GM19395 (cell line): Measurements from ENCODE around the gene MPI.
A peak's percentile ranks its signal among the peaks of the same experiment; 100 is the strongest.
"Not testable (repeated sequence)": the region's sequence is repeated elsewhere in the genome, so short reads cannot be mapped to it uniquely, and the experiment has no call there.

Source experiments
- ATAC-seq: cut with Tn5 transposase; IDR thresholded peaks from one replicate; pipeline ENCODE4 v1.9.1; 2021; ENCODE audit warnings: mild to moderate bottlenecking, moderate library complexity; ENCODE audit not compliant: unreplicated experiment

The MPI gene

DNA sequence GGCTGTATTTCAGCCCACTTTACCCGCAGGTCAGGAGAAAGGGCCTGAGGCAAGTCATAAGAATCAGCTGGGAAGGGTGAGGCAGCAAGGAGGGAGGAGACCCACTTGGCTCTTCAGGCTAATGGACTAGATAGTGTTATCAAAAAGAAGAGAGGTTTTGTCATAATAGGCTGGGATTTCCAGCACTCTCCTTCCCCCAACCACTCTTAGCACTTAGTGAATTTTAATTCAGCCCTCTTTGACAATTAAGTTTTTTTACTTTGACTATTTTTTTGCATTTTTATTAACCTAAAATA lies 771 bp downstream of the MPI start:
- no peak for ATAC-seq

DNA sequence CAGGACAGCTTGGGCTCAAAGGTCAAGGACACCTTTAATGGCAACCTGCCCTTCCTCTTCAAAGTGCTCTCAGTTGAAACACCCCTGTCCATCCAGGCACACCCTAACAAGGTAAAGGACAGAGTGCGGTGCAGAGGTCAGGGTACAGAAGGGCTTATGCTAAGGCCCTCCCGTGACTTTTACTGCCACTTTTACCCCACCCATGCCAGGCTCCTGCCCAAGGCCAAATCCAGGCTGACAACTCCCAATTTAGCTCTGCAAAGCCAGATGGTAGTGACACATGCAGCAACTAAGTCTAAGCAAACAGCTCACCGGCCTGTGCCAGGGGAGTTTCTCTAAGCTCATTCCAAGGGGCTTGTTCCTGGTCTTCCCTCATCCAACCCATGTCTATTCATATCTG lies 1.6 kb downstream of the MPI start:
- no peak for ATAC-seq

DNA sequence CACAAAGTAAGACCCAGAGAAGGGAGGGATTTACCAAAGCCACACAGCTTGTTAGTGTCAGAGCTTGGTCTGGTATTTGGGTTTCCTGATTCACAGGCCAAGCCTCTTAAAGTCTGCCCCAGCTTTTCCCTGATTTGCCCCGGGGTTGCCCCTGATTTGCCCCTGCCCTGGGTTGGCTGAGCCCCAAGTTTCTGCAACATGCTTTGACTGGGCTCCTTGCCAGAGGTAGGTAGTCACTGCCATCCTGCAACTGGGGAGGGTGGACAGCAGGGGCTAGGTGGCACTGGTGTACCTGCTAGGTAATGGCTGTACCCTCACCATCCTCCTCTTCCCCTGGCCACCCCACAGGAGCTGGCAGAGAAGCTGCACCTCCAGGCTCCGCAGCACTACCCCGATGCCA lies 2.5 kb downstream of the MPI start:
- ATAC-seq = no peak

DNA sequence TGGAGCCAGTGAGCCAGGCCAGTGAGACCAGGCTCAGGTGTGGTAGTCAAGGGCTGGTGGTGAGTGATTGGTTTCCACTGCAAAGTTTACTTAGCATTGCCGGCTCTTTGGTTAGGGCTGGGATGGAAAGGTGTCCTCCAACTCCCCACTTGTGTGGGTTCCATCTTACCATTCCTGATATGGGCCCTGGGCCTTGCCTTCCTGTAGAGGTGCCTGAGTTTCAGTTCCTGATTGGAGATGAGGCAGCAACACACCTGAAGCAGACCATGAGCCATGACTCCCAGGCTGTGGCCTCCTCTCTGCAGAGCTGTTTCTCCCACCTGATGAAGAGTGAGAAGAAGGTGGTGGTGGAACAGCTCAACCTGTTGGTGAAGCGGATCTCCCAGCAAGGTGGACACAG lies 3.1 kb downstream of the MPI start:
- ATAC-seq = no peak

DNA sequence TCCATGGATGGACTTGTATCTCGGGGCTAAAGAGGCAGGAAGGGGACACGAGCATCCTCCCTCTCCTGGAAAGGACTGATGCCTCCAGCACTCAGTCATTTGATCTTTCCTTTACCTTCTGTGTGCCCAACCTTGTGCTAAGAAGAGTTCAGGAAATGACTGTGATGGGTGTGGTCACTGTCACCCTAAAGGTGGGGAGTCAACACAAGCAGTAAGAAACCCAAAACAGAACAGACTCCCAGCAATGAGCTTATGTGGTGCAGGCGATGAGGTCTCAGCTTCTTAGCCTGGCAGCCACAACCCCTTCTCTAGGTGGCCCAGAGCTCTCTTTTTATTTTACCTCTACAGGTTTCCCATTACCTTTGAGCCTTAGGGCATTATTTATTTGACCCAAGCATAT lies 3.8 kb downstream of the MPI start:
- no peak for ATAC-seq

DNA sequence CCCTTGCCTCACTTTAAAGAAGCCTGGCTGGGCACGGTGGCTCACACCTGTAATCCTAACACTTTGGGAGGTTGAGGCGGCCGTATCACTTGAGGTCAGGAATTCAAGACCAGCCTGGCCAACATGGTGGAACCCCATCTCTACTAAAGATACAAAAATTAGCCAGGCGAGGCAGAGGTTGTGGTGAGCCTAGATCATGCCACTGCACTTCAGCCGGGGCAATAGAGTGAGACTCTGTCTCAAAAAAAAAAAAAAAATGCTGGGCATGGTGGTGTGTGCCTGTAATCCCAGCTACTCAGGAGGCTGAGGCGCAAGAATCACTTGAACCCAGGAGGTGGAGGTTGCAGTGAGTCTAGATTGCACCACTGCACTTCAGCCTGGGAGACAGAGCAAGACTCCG lies 4.5 kb downstream of the MPI start:
- not testable (repeated sequence) for ATAC-seq

DNA sequence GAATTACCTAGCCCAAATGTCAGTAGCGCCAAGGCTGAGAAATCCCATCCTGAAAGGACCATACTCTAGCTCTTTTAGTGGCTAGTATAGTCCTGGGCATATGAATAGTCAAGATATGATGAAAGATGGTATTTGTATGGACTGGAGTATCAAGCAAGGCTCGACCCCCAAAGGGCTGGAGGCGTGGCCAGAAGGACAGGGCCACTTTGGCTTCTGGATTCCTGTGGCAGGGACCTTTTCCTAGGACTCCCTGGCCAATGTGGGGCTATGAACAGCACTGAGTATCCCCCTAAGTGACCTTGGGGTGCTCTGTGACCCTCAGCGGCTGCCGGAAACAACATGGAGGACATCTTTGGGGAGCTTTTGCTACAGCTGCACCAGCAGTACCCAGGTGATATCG lies 6.0 kb downstream of the MPI start:
- ATAC-seq = no peak

DNA sequence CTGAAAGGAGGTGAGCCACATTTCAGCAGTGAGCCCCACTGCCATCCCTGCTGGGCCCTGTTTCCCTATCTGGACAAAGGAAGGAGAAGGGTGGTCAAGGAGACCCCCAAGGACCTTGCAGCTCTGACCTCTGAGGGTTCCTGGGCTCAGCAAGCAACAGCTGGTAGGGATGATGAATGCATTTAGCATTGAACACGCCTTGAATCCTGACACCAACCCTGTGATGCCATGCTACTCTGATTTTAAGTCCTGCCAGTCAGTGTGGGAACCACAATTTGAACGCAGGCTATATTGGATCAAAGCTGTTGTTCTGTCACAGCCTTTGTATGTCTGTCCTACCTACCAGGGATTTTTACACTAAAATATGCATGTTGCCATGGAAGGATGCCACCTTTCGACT lies 6.5 kb downstream of the MPI start:
- ATAC-seq = no peak

DNA sequence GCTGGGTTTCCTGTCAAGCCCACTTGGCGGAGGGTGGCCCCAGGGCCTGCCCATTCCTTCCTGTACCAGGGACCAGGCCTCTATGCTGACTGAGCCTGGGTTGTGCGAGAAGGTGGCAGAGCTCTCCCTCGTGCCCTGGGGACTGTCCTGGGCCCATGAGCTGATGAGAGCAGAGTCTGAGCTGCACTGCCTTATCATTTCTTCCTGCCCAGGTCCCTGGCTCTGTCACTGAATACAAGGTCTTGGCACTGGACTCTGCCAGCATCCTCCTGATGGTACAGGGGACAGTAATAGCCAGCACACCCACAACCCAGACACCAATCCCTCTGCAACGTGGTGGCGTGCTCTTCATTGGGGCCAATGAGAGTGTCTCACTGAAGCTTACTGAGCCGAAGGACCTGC lies 7.5 kb downstream of the MPI start:
- no peak for ATAC-seq

DNA sequence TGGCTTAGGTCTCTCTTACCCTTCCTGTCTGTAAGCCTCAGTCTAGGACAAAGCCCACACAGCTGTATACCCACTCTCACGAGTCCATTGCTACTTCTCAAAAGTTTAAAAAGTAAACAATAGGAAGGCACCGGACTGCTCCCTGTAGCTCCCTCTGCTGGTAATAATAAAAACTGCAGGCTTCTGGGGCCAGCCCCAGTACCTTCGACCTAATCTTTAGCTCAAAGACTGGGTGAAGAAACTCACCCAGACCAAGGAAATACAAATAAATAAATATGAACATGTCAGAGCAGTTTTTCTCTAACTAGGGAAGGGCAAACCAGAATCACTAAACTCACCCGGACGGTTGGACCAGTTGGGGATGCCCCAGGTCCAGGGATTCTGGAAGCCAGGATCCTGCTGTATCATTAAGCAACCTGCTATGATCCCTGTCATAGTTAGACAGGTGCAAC lies 11.8 kb downstream of the MPI start:
- ATAC-seq = no peak

DNA sequence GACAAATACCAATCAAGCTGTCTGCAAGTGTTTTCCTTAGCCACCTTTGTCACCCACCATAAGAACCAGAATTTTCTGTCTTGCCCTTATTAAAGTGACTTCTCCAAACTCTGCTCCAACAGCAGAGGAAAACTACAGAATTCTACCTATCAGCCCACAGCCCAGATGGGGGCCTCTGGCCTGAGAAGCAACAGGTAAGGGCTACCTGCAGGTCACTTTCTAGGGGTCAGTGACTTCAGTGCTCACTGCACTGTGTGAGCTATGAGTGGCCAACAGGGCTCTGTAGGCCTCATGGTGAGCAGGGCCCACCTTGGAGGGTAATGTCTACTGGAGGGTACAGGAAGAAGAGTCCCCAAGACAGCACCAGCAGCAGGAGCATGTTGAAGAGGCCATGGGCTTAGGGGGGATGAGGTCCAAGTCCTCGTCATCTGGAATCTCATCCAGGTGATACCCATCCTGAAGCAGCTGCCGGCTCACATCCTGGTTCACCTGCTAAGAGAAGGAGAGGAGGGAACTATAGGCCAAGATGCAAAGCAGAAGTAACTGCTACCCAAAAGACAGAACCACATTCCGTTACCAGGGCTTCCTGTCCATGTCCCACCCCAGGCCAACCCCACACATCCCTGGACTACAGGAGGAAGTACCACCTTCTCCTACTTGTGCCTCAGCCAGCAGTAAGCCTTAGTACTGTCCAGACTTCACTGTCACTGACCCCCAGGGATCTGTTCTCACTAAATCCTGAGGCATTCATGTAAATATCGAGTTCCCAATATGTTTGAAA lies 12.6 kb downstream of the MPI start:
- ATAC-seq = no peak

DNA sequence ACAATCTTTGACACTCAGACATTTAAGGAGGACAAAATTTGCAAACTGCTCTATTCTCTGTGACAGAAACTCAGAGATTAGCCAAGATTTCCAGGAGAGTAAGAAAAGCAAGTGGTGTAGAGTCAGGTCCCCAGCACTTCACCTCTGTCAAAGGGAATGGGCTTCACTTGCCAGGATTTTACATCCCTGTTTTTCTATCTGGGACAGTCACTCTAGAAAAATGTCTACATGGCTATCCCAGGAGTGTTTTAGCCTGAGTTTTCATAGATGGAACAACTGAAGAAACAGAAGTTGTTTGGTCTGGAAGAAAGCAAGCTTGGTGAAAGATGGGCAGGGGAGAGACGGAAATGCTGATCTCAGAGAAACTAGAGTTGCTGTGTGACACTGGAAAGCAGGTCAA lies 13.8 kb downstream of the MPI start:
- ATAC-seq = no peak

DNA sequence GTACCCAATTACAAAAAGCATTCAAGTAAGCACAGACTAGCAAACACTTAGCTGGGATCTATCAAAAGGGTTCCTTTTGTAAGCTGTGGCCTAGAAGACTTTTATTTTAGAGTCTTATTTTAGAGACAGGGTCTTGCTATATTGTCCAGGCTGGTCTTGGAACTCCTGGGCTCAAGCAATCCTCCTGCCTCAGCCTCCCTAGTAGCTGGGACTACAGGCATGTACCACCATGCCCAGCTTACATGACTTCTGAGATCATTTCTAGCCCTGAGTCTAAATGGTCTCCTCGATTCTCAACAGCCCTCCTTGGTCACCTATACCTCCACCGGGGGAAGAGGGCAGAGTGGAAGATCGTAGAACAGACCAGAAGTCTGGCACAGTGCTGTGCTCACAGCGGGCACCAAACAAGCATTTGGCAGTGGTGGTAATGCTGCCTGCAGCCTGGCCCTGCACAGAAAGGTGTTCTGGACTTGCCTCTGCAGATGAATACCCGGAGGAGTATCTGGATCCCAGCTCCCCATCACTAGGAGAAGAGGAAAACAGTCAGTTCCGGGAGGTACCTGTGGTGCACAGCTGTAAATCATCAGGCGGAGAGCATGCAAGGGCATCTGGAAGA lies 14.5 kb downstream of the MPI start:
- no peak for ATAC-seq

DNA sequence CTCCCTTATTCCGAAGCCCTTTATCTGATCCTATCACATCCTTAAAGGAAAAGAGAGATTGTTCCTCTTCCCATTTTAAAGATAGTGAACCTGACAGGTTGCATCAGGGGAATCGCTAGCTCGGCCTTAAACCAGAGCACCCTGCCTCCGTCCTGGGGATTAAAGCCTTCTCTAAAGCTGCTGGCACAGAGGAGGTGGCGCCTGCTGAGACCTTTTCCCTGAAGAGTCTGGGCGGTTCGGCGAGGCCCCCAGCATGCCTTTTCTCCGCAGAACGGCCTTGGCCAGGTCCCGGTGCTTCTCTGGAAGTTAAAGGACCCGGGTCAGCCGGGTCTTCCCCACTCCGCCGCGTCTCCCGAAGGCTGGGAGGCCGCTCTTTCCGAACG lies 16.2 kb downstream of the MPI start:
- ATAC-seq = peak; percentile 24

DNA sequence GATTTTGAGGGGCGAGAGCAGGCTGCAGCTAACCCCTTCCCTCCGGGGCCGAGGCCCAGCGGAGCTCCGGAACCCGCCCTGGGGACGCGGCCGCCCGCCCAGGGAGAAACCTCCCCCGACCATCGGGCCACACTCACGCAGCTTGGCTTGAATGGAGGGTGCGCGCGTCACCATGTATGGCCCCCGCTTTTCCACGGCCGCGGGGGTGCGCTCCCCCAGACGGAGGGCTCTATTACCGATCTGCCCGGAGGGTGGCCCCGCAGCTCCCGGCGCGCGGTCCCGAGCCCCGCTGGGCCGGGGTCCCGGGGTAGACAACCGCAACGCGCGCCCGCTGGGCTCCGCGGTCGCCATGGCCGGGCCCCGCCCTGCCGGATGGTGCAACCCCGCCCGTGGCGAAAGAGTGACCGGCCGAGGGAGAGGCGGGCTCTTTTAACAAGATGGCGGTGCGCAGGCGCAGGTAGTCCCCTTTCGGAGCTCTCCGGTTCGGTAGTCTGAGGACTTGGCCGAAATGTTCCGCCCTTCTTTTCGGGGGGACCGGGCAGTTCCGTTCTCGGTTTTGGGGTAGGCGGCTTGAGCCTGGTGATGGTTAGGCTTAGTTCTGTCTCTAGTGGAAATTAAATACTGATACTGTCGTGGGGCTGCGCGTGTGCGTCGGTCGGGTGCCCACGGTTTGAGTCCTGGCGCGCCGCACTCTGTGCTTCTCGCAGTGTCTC lies 16.8 kb downstream of the MPI start, which contains the start of gene FAM219B:
Gene FAM219B (minus strand): TSS at position 402 of the 713 bp plus-strand sequence. CDS start 51 bp downstream, at position 351.
- peak; percentile 89 for ATAC-seq

DNA sequence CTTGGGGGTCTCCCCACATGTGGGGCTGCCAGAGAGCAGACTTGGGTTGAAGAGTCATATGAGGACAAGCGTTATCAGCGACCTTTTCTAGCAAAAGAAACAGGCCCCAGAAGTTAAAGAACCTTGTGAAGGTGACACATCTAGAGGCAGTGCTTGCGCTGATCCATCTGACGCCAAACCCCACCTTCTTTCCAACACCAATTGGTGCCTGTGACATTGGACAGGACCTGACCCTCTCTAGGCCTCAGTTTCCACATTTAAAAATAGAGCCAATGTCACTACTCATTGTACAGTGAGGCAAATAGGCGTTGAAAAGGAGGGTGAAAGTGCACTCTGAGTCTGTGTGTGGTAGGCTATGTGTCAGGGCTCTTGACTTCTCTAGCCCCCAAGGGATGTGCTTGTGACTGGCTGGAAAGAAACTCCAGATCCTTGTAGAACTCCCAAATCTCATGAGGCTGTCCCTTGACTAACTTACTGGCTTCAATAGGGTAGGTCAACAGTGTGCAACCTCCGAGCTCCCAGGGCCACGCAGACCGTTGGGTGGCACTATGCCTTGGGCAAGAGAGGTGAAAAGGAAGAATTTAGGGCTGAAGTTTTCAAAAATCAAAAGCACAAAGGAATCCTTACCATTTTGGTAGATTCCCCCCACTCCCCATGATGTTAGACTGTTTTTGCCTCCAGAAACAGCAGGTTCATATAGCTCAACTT lies 17.5 kb downstream of the MPI start:
- ATAC-seq = no peak

DNA sequence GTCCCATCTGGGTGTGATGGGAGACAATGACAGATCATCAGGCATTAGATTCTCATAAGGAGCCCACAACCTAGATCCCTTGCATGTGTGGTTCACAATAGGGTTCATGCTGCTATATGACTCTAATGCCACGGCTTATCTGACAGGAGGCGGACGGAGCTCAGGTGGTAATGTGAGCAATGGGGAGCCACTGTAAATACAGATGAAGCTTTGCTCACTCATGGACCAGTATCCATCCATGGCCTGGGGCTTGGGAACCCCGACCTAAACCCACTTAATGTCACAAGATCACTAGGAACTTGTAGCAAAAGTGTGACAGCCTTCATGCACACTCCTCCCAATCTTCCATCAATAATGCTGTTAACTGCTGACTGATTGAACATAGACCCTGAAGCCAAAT lies 18.8 kb downstream of the MPI start:
- ATAC-seq = no peak

DNA sequence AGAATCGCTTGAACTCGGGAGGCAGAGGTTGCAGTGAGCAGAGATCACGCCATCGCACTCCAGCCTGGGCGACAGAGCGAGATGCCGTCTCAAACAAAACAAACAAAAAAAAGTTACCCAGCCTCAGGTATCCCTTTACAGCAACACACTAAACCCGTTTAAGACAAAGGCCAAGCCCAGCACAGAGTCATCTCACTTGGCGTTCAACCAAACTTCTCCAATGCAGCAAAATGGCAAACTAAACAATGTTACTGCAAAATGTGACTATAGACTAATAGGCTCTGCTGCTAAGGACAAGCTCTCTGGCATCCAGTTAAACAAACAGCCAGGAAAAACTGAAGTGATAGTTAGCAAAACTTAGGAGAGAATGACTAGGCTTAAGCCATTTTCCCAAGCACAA lies 23.2 kb downstream of the MPI start:
- no peak for ATAC-seq

DNA sequence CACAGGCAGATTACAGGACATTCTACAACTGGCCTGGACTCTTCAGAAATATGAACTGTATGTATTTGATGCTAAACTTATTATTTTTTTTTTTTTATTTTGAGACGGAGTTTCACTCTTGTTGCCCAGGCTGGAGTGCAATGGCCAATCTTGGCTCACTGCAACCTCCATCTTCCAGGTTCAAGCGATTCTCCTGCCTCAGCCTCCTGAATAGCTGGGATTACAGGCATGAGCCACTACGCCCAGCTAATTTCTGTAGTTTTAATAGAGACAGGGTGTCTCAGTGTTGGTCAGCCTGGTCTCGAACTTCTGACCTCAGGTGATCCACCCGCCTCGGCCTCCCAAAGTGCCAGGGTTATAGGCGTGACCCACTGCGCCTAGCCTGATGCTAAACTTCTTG lies 24.0 kb downstream of the MPI start:
- ATAC-seq = not testable (repeated sequence)

DNA sequence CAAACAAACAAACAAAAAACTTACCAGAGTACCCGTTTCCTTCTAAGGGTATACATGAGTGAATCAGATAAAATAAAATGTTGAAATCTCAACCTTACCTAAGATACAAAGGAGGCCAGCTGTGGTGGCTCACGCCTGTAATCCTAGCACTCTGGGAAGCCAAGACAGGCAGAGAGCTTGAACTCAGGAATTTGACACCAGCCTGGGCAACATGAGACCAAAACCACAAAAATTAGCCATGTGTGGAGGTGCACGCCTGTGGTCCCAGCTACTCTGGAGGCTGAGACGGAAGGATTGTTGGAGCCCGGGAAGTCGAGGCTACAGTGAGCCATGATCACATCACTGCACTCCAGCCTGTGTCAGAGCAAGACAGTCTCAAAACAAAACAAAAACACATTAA lies 27.8 kb downstream of the MPI start:
- no peak for ATAC-seq

DNA sequence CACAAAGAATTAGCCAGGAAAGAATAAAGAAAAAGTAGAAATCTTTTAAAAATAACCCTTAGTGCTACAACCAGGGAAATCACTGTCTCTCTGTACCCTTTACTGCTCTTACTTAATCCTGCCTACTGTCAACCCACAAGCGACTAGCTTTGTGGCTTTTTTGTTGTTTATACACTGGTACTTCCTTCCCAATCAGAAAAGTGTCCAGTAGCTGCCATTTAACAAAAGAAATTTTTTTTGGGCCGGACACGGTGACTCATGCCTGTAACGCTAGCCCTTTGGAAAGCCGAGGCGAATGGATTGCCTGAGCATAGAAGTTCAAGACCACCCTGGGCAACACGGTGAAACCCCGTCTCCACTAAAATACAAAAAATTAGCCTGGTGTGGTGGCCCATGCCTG lies 30.6 kb downstream of the MPI start:
- no peak for ATAC-seq

DNA sequence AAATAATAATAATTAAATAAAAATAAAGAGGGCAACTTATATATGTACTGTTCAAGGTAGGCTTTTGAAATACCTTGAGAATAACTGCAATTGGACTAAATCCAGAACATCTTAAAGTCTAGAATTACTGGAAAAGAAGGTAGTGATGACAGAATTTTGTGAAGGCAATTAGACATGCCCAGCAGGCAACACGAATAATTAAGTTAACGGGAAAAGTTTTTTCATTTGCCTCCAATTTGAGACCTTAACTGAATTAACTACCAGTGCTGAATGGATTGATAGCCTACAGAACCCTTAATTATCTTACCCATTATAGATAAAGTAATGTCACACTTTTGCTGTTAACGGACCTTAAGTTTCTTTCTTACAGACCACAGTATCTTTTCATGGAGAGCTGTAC lies 34.7 kb downstream of the MPI start:
- ATAC-seq = no peak
